Measurements from ENCODE around the gene KHK. TPM values are rescaled to one million over a fixed set of nuclear protein-coding genes. Genes with fewer than 3 reads are reported as not detected.
A peak's percentile ranks its signal among the peaks of the same experiment; 100 is the strongest.

KHK gene
- total RNA-seq, 3 donors from 2014 or later, result 6.3 to 14.7 (median 8.1) TPM

- Histone ChIP-seq H3K4me3 (no peak overlapping the region), H3K4me1 (ENCODE audit: low read depth) (peaks cover 18% of the 10 kb centered on the region), H3K9me3 (no peaks in the 10 kb centered on the region), H3K36me3 (ENCODE audit: low read depth) (peaks cover 20% of the 10 kb centered on the region)
- TF ChIP-seq, protein P1, sequence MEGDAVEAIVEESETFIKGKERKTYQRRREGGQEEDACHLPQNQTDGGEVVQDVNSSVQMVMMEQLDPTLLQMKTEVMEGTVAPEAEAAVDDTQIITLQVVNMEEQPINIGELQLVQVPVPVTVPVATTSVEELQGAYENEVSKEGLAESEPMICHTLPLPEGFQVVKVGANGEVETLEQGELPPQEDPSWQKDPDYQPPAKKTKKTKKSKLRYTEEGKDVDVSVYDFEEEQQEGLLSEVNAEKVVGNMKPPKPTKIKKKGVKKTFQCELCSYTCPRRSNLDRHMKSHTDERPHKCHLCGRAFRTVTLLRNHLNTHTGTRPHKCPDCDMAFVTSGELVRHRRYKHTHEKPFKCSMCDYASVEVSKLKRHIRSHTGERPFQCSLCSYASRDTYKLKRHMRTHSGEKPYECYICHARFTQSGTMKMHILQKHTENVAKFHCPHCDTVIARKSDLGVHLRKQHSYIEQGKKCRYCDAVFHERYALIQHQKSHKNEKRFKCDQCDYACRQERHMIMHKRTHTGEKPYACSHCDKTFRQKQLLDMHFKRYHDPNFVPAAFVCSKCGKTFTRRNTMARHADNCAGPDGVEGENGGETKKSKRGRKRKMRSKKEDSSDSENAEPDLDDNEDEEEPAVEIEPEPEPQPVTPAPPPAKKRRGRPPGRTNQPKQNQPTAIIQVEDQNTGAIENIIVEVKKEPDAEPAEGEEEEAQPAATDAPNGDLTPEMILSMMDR (IDR thresholded peaks at IDR 0.05), result no peak
- intact Hi-C loops (cut with DNase I, micrococcal nuclease), result no loop called here
- ATAC-seq (no peak), DNase-seq (no peak)
These were observed 46.3 kb upstream of the KHK start for GRCh38 chr2:27040282-27040681.

GRCh38 chr2:27041752-27042151 is 44.8 kb upstream of the KHK start:
- Histone ChIP-seq H3K4me3 (no peak overlapping the region), H3K4me1 (ENCODE audit: low read depth) (peaks cover 18% of the 10 kb centered on the region), H3K9me3 (no peaks in the 10 kb centered on the region), H3K36me3 (ENCODE audit: low read depth) (peaks cover 20% of the 10 kb centered on the region)
- intact Hi-C loops (cut with DNase I, micrococcal nuclease), result no loop called here
- TF ChIP-seq, protein P1 (IDR thresholded peaks at IDR 0.05), result no peak
- ATAC-seq (no peak), DNase-seq (no peak)

GRCh38 chr2:27042159-27042661 is 44.4 kb upstream of the KHK start:
- TF ChIP-seq, protein P1 (IDR thresholded peaks at IDR 0.05), result no peak
- Histone ChIP-seq H3K4me1 (ENCODE audit: low read depth) (peaks cover 18% of the 10 kb centered on the region), H3K36me3 (ENCODE audit: low read depth) (peaks cover 20% of the 10 kb centered on the region), H3K9me3 (no peaks in the 10 kb centered on the region), H3K4me3 (no peak overlapping the region)
- DNase-seq (no peak), ATAC-seq (peak; percentile 27)
- intact Hi-C loops (cut with DNase I, micrococcal nuclease), result no loop called here

DNA sequence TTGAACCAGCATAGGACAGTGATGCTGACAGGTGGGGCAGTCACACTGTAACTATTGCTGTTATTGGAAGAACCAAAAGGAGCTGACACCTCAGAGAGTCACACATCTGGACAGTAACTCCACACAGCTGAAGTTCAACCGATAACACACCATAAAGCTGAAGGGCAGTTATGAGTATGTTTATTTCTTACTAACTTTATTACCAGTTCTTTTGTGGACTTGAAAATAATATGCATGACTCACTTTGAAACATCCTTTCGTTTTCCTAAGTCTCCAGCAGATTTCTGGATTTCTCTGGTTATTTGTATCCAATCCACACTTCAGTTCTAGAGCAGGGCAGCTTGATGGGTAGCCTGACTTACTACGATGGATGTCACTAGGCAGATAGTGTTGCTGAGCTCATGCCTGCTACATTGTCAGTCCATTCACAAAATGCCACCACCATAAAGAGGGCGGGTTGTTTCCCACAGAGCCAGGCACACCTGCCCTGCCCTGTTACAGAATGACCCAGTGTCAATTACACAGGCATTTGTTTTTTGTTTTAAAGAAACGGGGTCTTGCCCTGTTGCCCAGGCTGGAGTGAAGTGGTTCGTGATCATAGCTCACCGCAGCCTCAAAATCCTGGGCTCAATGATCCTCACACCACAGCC is 43.5 kb upstream of the KHK start:
- intact Hi-C loops (cut with DNase I, micrococcal nuclease), result no loop called here
- ATAC-seq, result peak; percentile 83
- peak in 1 of 3 donors; percentile 40 for DNase-seq
- no peaks in the 10 kb centered on the region for H3K9me3 ChIP-seq
- TF ChIP-seq, protein P1 (IDR thresholded peaks at IDR 0.05), result no peak
- H3K36me3 ChIP-seq (ENCODE audit: low read depth), result peaks cover 14% of the 10 kb centered on the region
- H3K4me3 ChIP-seq, result no peak overlapping the region
- peaks cover 18% of the 10 kb centered on the region for H3K4me1 ChIP-seq (ENCODE audit: low read depth)

DNA sequence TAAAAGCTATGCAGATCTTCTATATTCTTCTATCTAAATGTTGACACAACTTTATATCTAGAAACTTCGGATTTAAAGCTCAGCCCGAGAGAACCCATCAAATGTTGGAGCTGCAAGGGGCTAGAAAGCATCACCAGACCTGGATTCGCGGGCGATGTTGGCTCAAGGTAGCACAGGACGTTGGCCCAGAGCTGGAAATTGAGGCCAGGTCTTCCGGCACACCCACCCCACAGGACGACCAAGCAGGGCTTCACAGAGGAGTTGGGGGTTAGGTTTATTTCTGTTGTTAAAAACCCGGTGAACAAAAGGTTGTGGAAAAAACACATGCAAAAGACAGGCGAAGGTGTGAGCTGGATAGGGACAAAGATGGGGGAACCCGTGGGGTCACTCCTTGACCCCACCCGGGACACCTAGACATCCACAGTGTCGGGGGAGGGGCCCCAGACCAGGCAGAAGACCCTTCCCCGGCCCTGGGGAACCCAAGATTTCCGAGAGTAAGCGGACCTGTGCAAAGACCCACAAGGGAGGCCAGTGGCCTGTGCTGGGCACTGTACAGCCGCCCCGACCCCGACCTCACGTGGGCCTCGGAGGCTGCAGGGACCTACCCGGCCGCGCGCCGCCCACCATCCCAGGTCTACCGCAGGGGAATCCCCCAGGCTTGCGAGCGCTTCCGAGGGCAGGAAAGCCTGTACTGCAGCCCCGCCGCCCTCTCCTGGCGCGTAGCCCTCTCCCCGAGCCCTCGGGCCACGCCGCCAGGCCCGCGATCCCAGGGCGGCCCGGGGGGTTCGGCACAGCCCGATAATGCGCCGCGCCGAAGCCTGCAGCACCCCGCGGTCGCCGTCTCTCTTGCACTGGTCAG is 36.9 kb upstream of the KHK start:
- DNase-seq (peak; percentile 55 to 80 (median 73)), ATAC-seq (peak; percentile 37)

More for the DNA sequence above, 36.9 kb upstream of the KHK start:
- intact Hi-C loops (cut with DNase I, micrococcal nuclease), result no loop called here
- no peaks in the 10 kb centered on the region for H3K36me3 ChIP-seq (ENCODE audit: low read depth)
- TF ChIP-seq, protein P1 (IDR thresholded peaks at IDR 0.05), result no peak
- H3K9me3 ChIP-seq, result no peaks in the 10 kb centered on the region
- peaks cover 15% of the 10 kb centered on the region for H3K4me1 ChIP-seq (ENCODE audit: low read depth)
- H3K4me3 ChIP-seq, result peak overlapping the region; percentile 35
